HG03108 (cell line): ENCODE data around the gene RMI2.
A peak's percentile ranks its signal among the peaks of the same experiment; 100 is the strongest.

Experiments used
- ATAC-seq: cut with Tn5 transposase; IDR thresholded peaks from one replicate; pipeline ENCODE4 v1.9.1; 2021; ENCODE audit warnings: moderate library complexity; ENCODE audit not compliant: unreplicated experiment

Gene RMI2

GRCh38 chr16:11379420-11379819, 34.2 kb downstream of the RMI2 start:
- ATAC-seq = peak; percentile 65

- ATAC-seq = no peak
These were observed 35.6 kb downstream of the RMI2 start for GRCh38 chr16:11380836-11381235.

- no peak for ATAC-seq
These were observed 38.4 kb downstream of the RMI2 start for GRCh38 chr16:11383481-11384183.

GRCh38 chr16:11384184-11384955, 39.1 kb downstream of the RMI2 start:
- no peak for ATAC-seq

GRCh38 chr16:11384956-11385586, 39.8 kb downstream of the RMI2 start:
- no peak for ATAC-seq

- no peak for ATAC-seq
These were observed 40.9 kb downstream of the RMI2 start for GRCh38 chr16:11386054-11386680.

GRCh38 chr16:11386791-11387546, 41.7 kb downstream of the RMI2 start:
- no peak for ATAC-seq

GRCh38 chr16:11389083-11389482, 43.8 kb downstream of the RMI2 start:
- no peak for ATAC-seq

GRCh38 chr16:11389631-11390565, 44.6 kb downstream of the RMI2 start:
- no peak for ATAC-seq

- ATAC-seq = no peak
These were observed 45.6 kb downstream of the RMI2 start for GRCh38 chr16:11390573-11391495.

- no peak for ATAC-seq
These were observed 46.3 kb downstream of the RMI2 start for GRCh38 chr16:11391576-11391975.

- ATAC-seq = no peak
These were observed 46.9 kb downstream of the RMI2 start for GRCh38 chr16:11392041-11392581.

- ATAC-seq = no peak
These were observed 48.1 kb downstream of the RMI2 start for GRCh38 chr16:11393366-11393765.

- no peak for ATAC-seq
These were observed 48.8 kb downstream of the RMI2 start for GRCh38 chr16:11393861-11394592.

GRCh38 chr16:11394593-11394960, 49.3 kb downstream of the RMI2 start:
- no peak for ATAC-seq

- no peak for ATAC-seq
These were observed 50.0 kb downstream of the RMI2 start for GRCh38 chr16:11395008-11395948.

GRCh38 chr16:11395949-11396240, 50.6 kb downstream of the RMI2 start:
- ATAC-seq = no peak
